A549 (cell line): ENCODE results near the gene ITIH3.

Source experiments
- CEBPB ChIP-seq, 2 experiments: fragments of >200 bp in 1 of 2; sonication (Bioruptor Twin) in 1 of 2; formaldehyde crosslinking in 1 of 2; IDR thresholded peaks; 2 replicates each; pipeline ENCODE4 v1.6.1; 2012 to 2016
- CTCF ChIP-seq: fragments of >200 bp; sonication (Bioruptor Twin); formaldehyde crosslinking; IDR thresholded peaks from 3 replicates; pipeline ENCODE4 v1.5.1; 2016
- E2F6 ChIP-seq: IDR thresholded peaks from 2 replicates; pipeline ENCODE4 v1.6.1; 2012; ENCODE audit warnings: low read depth, borderline replicate concordance
- EHMT2 ChIP-seq: fragments of 200-600 bp; sonication (generic); IDR thresholded peaks from 2 replicates; pipeline ENCODE4 v1.6.1; 2016; ENCODE audit warnings: antibody characterized with exemption, low read depth, mild to moderate bottlenecking, moderate library complexity
- EP300 ChIP-seq, 2 experiments: fragments of >200 bp; sonication (Bioruptor Twin); formaldehyde crosslinking; IDR thresholded peaks; 2 replicates in 1 of 2; 3 replicates in 1 of 2; pipeline ENCODE4 v1.6.1; 2016 to 2017
- KDM5A ChIP-seq: fragments of 200-600 bp; sonication (generic); IDR thresholded peaks from 2 replicates; pipeline ENCODE4 v1.6.1; 2016; ENCODE audit warnings: antibody characterized with exemption, mild to moderate bottlenecking
- MAX ChIP-seq: IDR thresholded peaks from 2 replicates; pipeline ENCODE4 v1.6.1; 2012
- NPAS2 ChIP-seq: fragments of 250-450 bp; sonication (Bioruptor Pico); IDR thresholded peaks from 2 replicates; pipeline ENCODE4 v1.8.0; 2022; ENCODE audit warnings: mild to moderate bottlenecking, moderate library complexity, borderline replicate concordance
- POLR2A ChIP-seq: IDR thresholded peaks from 2 replicates; pipeline ENCODE4 v1.6.1; 2012; ENCODE audit warnings: mild to moderate bottlenecking, low read length
- RCOR1 ChIP-seq: fragments of 150-350 bp; IDR thresholded peaks from 2 replicates; pipeline ENCODE4 v1.6.1; 2014; ENCODE audit warnings: antibody characterized with exemption, low read length, low read depth
- SREBF2 ChIP-seq: fragments of 450-650 bp; IDR thresholded peaks from 2 replicates; pipeline ENCODE4 v1.6.1; 2014; ENCODE audit warnings: mild to moderate bottlenecking, moderate library complexity
- ZNF302 ChIP-seq: fragments of 250-450 bp; sonication (Bioruptor Pico); IDR thresholded peaks from 2 replicates; pipeline ENCODE4 v1.9.0; 2021; ENCODE audit warnings: inconsistent platforms, mild to moderate bottlenecking, moderate library complexity

- no peak for TF ChIP-seq MAX
- TF ChIP-seq CTCF = no peak
- no peak for TF ChIP-seq EP300 (IDR thresholded peaks at IDR 0.05)
- no peak for TF ChIP-seq E2F6
- TF ChIP-seq RCOR1 = no peak
- TF ChIP-seq KDM5A = no peak
- TF ChIP-seq EHMT2 = no peak
- TF ChIP-seq SREBF2 = no peak
- no peak for TF ChIP-seq NPAS2
- TF ChIP-seq POLR2A = no peak
- no peak for TF ChIP-seq ZNF302 (CRISPR knock-in tag)
- TF ChIP-seq CEBPB (IDR thresholded peaks at IDR 0.05) = no peak
These were observed 27.8 kb downstream of the ITIH3 start for GRCh38 chr3:52822363-52822762.
